AG09319 (cell line): ENCODE results near the gene GALNT9.

Experiments
- DNase-seq: peaks from one replicate; pipeline ENCODE4 v3.0.0-alpha.2; 2010; ENCODE audit warnings: low read depth; ENCODE audit errors: extremely low read depth
- TF ChIP-seq, protein P1 (sequence below): IDR thresholded peaks from 2 replicates; pipeline ENCODE4 v1.5.1; 2011; ENCODE audit warnings: low read depth, mild to moderate bottlenecking, inconsistent platforms, low read length, moderate library complexity

Gene GALNT9

GRCh38 chr12:132207083-132207775 lies 122.2 kb downstream of the GALNT9 start:
- no peak for DNase-seq
- TF ChIP-seq, protein P1, sequence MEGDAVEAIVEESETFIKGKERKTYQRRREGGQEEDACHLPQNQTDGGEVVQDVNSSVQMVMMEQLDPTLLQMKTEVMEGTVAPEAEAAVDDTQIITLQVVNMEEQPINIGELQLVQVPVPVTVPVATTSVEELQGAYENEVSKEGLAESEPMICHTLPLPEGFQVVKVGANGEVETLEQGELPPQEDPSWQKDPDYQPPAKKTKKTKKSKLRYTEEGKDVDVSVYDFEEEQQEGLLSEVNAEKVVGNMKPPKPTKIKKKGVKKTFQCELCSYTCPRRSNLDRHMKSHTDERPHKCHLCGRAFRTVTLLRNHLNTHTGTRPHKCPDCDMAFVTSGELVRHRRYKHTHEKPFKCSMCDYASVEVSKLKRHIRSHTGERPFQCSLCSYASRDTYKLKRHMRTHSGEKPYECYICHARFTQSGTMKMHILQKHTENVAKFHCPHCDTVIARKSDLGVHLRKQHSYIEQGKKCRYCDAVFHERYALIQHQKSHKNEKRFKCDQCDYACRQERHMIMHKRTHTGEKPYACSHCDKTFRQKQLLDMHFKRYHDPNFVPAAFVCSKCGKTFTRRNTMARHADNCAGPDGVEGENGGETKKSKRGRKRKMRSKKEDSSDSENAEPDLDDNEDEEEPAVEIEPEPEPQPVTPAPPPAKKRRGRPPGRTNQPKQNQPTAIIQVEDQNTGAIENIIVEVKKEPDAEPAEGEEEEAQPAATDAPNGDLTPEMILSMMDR: no peak

GRCh38 chr12:132206046-132206434 lies 123.3 kb downstream of the GALNT9 start:
- TF ChIP-seq, protein P1: no peak

DNA sequence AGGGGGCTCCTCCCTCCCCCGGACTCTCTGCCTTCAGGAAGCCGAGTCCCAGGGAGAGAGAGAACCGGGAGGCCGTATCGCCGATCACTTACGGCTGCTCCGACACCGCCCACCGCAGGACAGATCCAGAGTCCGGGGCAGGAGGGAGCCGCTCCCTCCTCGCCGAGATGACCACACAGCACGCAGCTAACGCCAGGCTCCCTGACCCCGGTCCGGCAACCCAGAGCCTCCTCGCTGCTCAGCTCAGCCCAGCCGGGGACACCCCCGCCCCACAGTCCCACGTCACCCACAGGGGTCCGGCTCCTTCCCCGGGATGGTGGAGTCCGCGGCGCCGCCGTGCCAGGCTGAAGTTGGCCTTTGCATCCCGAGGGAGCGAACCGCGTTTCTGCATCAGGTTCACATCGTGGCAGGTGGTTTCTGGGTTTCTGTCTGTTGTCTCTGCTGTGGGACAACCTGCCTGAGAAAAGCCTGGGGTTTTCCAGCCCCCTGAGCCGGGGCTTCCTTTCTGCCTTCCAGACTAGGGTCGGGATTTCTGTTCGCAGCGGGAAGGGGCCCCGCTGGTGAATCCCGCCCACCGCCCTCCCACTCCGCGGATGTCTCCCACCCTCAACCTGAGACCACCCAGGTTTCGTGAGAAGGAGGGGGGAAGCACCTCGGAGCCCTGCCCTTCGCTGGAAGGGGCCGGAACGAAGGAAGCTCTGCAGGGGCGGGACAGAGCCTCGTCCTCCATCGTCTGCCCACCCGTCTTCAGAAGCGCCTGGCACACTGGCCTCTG lies 123.9 kb downstream of the GALNT9 start:
- TF ChIP-seq, protein P1: no peak
- DNase-seq: no peak

More at GRCh38 chr12:132206046-132206434, 123.3 kb downstream of the GALNT9 start:
- no peak for DNase-seq

DNA sequence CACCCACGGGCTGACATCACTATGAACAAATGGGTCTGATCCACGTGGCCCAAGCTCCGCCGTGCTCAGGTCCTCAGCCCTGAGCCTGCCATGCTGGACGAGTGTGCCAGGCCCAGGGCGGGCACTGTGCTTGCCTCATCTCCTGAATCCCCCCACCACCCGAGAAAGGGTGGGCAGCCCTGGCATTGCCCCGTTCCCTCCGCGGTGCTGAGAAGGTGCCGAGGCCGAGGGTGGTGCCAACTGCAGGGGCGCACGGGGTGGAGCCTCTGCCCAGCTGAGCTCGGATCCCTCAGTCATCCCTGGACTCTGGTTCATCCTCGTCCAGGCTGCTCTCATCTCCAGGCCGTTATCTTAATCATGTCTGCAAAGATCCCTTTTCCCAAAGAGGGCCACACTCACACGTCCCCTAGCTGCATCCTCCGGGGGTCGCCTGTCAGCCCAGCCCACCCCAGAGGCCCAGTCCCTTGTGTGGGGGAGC lies 124.6 kb downstream of the GALNT9 start:
- DNase-seq: no peak
- TF ChIP-seq, protein P1: no peak

DNA sequence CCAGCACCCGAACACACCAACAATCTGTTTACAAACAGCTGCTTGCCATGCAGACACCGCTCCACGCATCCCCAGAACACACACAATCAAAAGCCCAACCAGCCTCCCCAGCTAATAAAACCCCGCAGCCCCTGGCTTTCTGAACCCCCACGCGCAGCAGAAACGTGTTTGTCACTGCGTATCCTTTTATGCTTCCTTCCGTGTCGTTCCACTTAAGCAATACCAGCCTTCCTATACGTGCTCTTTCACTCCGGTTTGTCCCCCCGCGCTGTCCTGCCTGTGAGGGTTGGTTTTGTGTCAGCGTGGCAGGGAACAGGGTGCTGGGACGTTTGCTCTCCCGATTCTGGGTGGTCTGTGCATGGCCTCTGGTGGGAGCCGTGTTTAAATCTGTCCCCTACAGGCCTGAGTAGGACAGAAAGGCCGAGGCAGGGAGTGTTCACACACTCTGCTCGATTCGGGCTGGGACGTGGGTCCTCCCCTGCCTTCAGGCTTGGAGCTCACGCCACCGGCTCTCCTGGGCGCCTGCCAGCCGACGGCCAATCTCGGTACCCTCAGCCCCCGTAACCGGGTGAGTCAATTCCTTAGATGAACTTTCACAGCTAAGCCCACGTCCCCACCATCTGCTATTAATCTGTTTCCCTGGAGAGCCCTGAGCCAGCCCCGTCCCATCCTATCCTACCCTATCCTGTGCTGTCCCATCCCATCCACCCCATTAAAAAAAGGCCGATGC lies 125.2 kb downstream of the GALNT9 start:
- DNase-seq: no peak
- TF ChIP-seq, protein P1: no peak

DNA sequence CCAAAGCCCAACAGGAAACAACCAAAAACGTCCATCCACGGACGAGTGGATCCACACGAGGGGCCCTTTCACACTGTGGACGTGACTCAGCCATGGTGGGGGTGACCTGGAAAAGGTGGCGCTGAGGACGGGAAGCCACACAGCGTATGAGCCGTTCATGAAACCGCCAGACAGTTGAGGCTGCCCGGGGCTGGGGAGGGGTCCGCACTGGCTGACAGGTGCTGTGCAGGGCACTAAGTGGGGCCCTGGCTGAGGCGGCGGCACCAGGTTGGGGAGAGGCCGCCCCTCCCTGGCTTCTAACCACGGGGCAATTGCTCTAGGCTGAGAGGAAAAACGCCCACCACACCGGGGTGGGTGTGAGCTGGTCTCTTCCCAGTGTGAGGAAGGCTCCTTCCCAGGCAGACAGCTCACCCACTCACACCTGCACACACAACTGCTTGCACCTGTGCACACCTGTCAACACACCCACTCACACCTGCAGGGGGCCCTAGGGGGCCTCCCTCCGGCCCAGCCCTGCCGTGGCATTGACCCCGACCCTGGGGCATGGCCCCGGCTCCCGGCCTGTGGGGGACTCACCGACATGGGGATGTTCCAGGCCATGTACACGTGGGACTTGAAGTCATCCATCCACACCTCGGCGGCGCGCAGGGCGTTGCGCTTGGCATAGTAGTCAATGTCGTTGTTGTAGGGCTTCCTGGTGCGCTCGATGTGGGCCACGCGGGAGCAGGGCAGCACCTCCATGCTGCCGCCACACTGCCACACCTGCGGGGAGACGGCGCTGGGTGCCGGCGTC lies 126.3 kb downstream of the GALNT9 start:
- TF ChIP-seq, protein P1: no peak
- DNase-seq: no peak
